K562 (cell line): ENCODE data around the gene SEC23B. TPM values are rescaled to one million over a fixed set of nuclear protein-coding genes. Genes with fewer than 3 reads are reported as not detected.

Experiments
- ATF7 ChIP-seq: fragments of 450-650 bp; IDR thresholded peaks from 2 replicates; pipeline ENCODE4 v1.7.1; 2014; ENCODE audit warnings: mild to moderate bottlenecking, moderate library complexity
- BCL6 ChIP-seq: fragments of 250-450 bp; sonication (Bioruptor Pico); IDR thresholded peaks from 2 replicates; pipeline ENCODE4 v1.4.0; 2020
- CCAR2 ChIP-seq: fragments of 200-400 bp; formaldehyde crosslinking; IDR thresholded peaks from 2 replicates; pipeline ENCODE4 v1.6.1; 2017; ENCODE audit warnings: mild to moderate bottlenecking, low read depth, low read length
- CREM ChIP-seq: IDR thresholded peaks from 2 replicates; pipeline ENCODE4 v1.6.1; 2014; ENCODE audit warnings: antibody characterized with exemption, low read depth
- E2F4 ChIP-seq: sonication (generic); formaldehyde crosslinking; IDR thresholded peaks from 2 replicates; pipeline ENCODE4 v1.8.0; 2022; ENCODE audit warnings: mild to moderate bottlenecking, low read depth, missing genetic modification reagents
- ELF2 ChIP-seq: fragments of 250-450 bp; sonication (Bioruptor Pico); IDR thresholded peaks from 2 replicates; pipeline ENCODE4 v1.5.0; 2021; ENCODE audit warnings: mild to moderate bottlenecking
- EP400 ChIP-seq: fragments of 450-650 bp; IDR thresholded peaks from 2 replicates; pipeline ENCODE4 v1.6.1; 2017; ENCODE audit warnings: antibody characterized with exemption, mild to moderate bottlenecking, moderate library complexity
- FOXJ2 ChIP-seq: fragments of 200-800 bp; sonication (Bioruptor generic); IDR thresholded peaks from 2 replicates; pipeline ENCODE4 v1.6.1; 2016; ENCODE audit warnings: missing genetic modification characterization, missing compliant biosample characterization
- FOXK2 ChIP-seq, 2 experiments: fragments of 450-650 bp; IDR thresholded peaks in 1 of 2; conservative IDR thresholded peaks in 1 of 2; 2 replicates each; pipeline ENCODE4 v1.6.1; 2016; ENCODE audit warnings: low read depth in 2 of 2, mild to moderate bottlenecking in 1 of 2
- GABPA ChIP-seq: fragments of 200-800 bp; sonication (Bioruptor generic); conservative IDR thresholded peaks from 2 replicates; pipeline ENCODE4 v1.6.1; 2016; ENCODE audit warnings: low read depth, missing genetic modification characterization, missing compliant biosample characterization
- GTF3C2 ChIP-seq: IDR thresholded peaks from 3 replicates; pipeline ENCODE4 v1.6.1; 2011; ENCODE audit warnings: borderline replicate concordance, mild to moderate bottlenecking, moderate library complexity; ENCODE audit not compliant: insufficient read length; ENCODE audit errors: extremely low read depth
- KAT8 ChIP-seq: fragments of 450-650 bp; IDR thresholded peaks from 2 replicates; pipeline ENCODE4 v1.6.1; 2016; ENCODE audit warnings: low read depth, mild to moderate bottlenecking
- MIER1 ChIP-seq: fragments of 450-650 bp; IDR thresholded peaks from 2 replicates; pipeline ENCODE4 v1.6.1; 2016; ENCODE audit warnings: antibody characterized with exemption, mild to moderate bottlenecking, low read depth
- MNT ChIP-seq, 2 experiments: fragments of 450-650 bp; conservative IDR thresholded peaks; 2 replicates each; pipeline ENCODE4 v1.6.1; 2017; ENCODE audit warnings: mild to moderate bottlenecking in 2 of 2, moderate library complexity in 2 of 2
- NFE2L1 ChIP-seq: fragments of 450-650 bp; IDR thresholded peaks from 2 replicates; pipeline ENCODE4 v1.6.1; 2016; ENCODE audit warnings: missing genetic modification characterization, low read depth, mild to moderate bottlenecking, missing compliant biosample characterization, moderate library complexity, borderline replicate concordance
- NR3C1 ChIP-seq: sonication (generic); formaldehyde crosslinking; IDR thresholded peaks from 2 replicates; pipeline ENCODE4 v1.8.1; 2022; ENCODE audit warnings: missing genetic modification reagents
- RHOXF2B ChIP-seq: fragments of 250-450 bp; sonication (Bioruptor Pico); conservative IDR thresholded peaks from 2 replicates; pipeline ENCODE4 v1.5.1; 2021
- SIRT6 ChIP-seq: IDR thresholded peaks from one replicate; pipeline ENCODE4 v1.6.1; 2012; ENCODE audit warnings: low read depth, mild to moderate bottlenecking, control low read depth, inconsistent platforms, low read length, moderate library complexity
- TBL1XR1 ChIP-seq, 2 experiments: IDR thresholded peaks; 2 replicates each; pipeline ENCODE4 v1.6.1; 2012; ENCODE audit warnings: improper control_type of control experiment in 2 of 2, low read length in 2 of 2, mild to moderate bottlenecking in 1 of 2
- TOE1 ChIP-seq, 2 experiments: fragments of 450-650 bp in 1 of 2; sonication (generic) in 1 of 2; formaldehyde crosslinking in 1 of 2; IDR thresholded peaks; 2 replicates each; pipeline versions ENCODE4 v1.7.1 to v1.8.0; 2016 to 2022; ENCODE audit warnings: borderline replicate concordance in 2 of 2, mild to moderate bottlenecking in 2 of 2, antibody characterized with exemption in 1 of 2, inconsistent platforms in 1 of 2, low read depth in 1 of 2, missing genetic modification reagents in 1 of 2, moderate library complexity in 1 of 2
- ZNF165 ChIP-seq: fragments of 250-450 bp; sonication (Bioruptor Pico); IDR thresholded peaks from 2 replicates; pipeline ENCODE4 v1.4.0; 2020; ENCODE audit warnings: borderline replicate concordance
- ZNF583 ChIP-seq: fragments of 250-450 bp; sonication (Bioruptor Pico); IDR thresholded peaks from 2 replicates; pipeline ENCODE4 v1.4.0; 2020
- ZNF589 ChIP-seq: fragments of 200-800 bp; sonication (Bioruptor generic); IDR thresholded peaks from 2 replicates; pipeline ENCODE4 v1.6.1; 2016; ENCODE audit warnings: low read depth, missing genetic modification characterization, missing compliant biosample characterization
- ZNF695 ChIP-seq: fragments of 450-650 bp; formaldehyde crosslinking; IDR thresholded peaks from 2 replicates; pipeline ENCODE4 v1.4.0; 2020; ENCODE audit warnings: mild to moderate bottlenecking, moderate library complexity
- ZNF75A ChIP-seq: fragments of 450-650 bp; formaldehyde crosslinking; IDR thresholded peaks from 2 replicates; pipeline ENCODE4 v1.4.0; 2020; ENCODE audit warnings: mild to moderate bottlenecking
- ZNF77 ChIP-seq: fragments of 250-450 bp; sonication (Bioruptor Pico); IDR thresholded peaks from 2 replicates; pipeline ENCODE4 v1.5.0; 2020
- polyA plus RNA-seq, 8 experiments: library from polyadenylated mRNA; depleted of rRNA in 4 of 8; stranded (reverse) in 5 of 8; unstranded in 3 of 8; fragments of >200 nt; fragmentation: Nextera tagmentation in 2 of 8; fragmentation: Illumina TruSeq in 1 of 8; extraction: Ambion mirVana in 2 of 8; extraction: Trizol in 1 of 8; gene quantifications; 2 replicates each; pipeline versions ENCODE4 v1.2.1 to v1.2.3, GENCODE V29; 2011 to 2014; ENCODE audit warnings: inconsistent platforms in 1 of 8, missing spikeins in 1 of 8
- total RNA-seq, 7 experiments: library from RNA; depleted of rRNA in 6 of 7; stranded (reverse); fragments of >200 nt in 6 of 7; fragmentation: Illumina TruSeq in 2 of 7; extraction: Trizol in 2 of 7; gene quantifications; 2 replicates each; pipeline versions ENCODE4 v1.2.1 to v1.2.3, GENCODE V29; 2011 to 2021; ENCODE audit warnings: low replicate concordance in 1 of 7

Gene SEC23B
- total and polyA plus RNA-seq, 9 of the 15 experiments (the other 6 are each of a cell fraction or from before 2014, with no cell fraction given) = 31.7 to 70.2 (median 38.5) TPM

GRCh38 chr20:18585134-18585533, 77.4 kb downstream of the SEC23B start (continued):
- no peak for TF ChIP-seq TBL1XR1 (IDR thresholded peaks at IDR 0.05; ENCODE audit: low read length in 2 of 2)
- TF ChIP-seq KAT8 = no peak
- TF ChIP-seq ZNF589 (CRISPR knock-in tag) = peak; percentile 33; the same call in 1 of the 2 replicates
- no peak for TF ChIP-seq CCAR2
- no peak for TF ChIP-seq ZNF165 (CRISPR knock-in tag)
- TF ChIP-seq TOE1 (IDR thresholded peaks at IDR 0.05; ENCODE audit: borderline replicate concordance) = no peak
- TF ChIP-seq TOE1 (CRISPR knock-in tag; IDR thresholded peaks at IDR 0.05; ENCODE audit: borderline replicate concordance, low read depth) = no peak
- peak; percentile 83 for TF ChIP-seq ATF7
- no peak for TF ChIP-seq ZNF75A (CRISPR knock-in tag)
- TF ChIP-seq RHOXF2B = no peak
- no peak for TF ChIP-seq ZNF77 (CRISPR knock-in tag)
- peak; percentile 72 for TF ChIP-seq EP400
- no peak for TF ChIP-seq GABPA (tag)
- TF ChIP-seq BCL6 (CRISPR knock-in tag) = no peak
- no peak for TF ChIP-seq GTF3C2
- no peak for TF ChIP-seq SIRT6
- no peak for TF ChIP-seq ZNF583
- no peak for TF ChIP-seq MNT (conservative IDR thresholded peaks at IDR 0.05)
- TF ChIP-seq MIER1 = no peak
- no peak for TF ChIP-seq ZNF695
- TF ChIP-seq E2F4 (CRISPR knock-in tag) = no peak
- no peak for TF ChIP-seq NFE2L1 (tag)
- no peak for TF ChIP-seq FOXK2 (conservative IDR thresholded peaks at IDR 0.05 in 1 of 2, IDR thresholded peaks at IDR 0.05 in 1 of 2; ENCODE audit: low read depth in 2 of 2)
- no peak for TF ChIP-seq NR3C1
- no peak for TF ChIP-seq FOXJ2 (tag)
- TF ChIP-seq ELF2 = no peak
- TF ChIP-seq CREM = no peak
